IMR-90 (cell line): ENCODE data around the gene SLC9A5. TPM values are rescaled to one million over a fixed set of nuclear protein-coding genes. Genes with fewer than 3 reads are reported as not detected.

Source experiments
- ATAC-seq: fragments of 200-7000 bp; cut with Tn5 transposase; 2 replicates; pipeline ENCODE4 v1.9.1; 2020; ENCODE audit warnings: low read depth, mild to moderate bottlenecking, moderate library complexity
- Bru-seq: library from RNA; stranded (reverse); fragments of 400-500 nt; gene quantifications from one replicate; lab custom pipeline; 2021; lab: Mats Ljungman, UMichigan
- BruChase-seq, 2 experiments: library from RNA; stranded (reverse); fragments of 400-500 nt; gene quantifications; one replicate each; lab custom pipeline; 2021; lab: Mats Ljungman, UMichigan
- BruUV-seq: library from RNA; stranded (reverse); fragments of 400-500 nt; replicated peaks from 2 replicates; lab custom pipeline; 2021; lab: Mats Ljungman, UMichigan
- CTCF ChIA-PET: fragments of 300-600 bp; formaldehyde crosslinking; extraction: SDS; loops from one replicate; lab custom pipeline; 2021; ENCODE audit warnings: antibody characterized with exemption; lab: Yijun Ruan, JAX
- POLR2A ChIA-PET: fragments of 300-600 bp; sonication (Branson Sonifier 250); formaldehyde crosslinking; loops from one replicate; lab custom pipeline; 2022; ENCODE audit warnings: antibody characterized with exemption; ENCODE audit not compliant: unreplicated experiment; lab: Charles Lee
- DNase-seq: peaks from one replicate; pipeline ENCODE4 v3.0.0; 2013
- H2AFZ ChIP-seq: replicated peaks from 2 replicates; pipeline ENCODE3; 2013; ENCODE audit warnings: low read length, mild to moderate bottlenecking; ENCODE audit not compliant: poor library complexity
- H2AK5ac ChIP-seq: 2 replicates; pipeline ENCODE4 v1.6.1; 2013; ENCODE audit warnings: low read depth, low read length, inconsistent platforms
- H2AK9ac ChIP-seq: replicated peaks from 2 replicates; pipeline ENCODE3; 2013; ENCODE audit warnings: mild to moderate bottlenecking, low read depth, low read length, moderate library complexity; ENCODE audit not compliant: poor library complexity
- H2BK120ac ChIP-seq: 2 replicates; pipeline ENCODE4 v1.6.1; 2013; ENCODE audit warnings: low read depth, low read length, inconsistent platforms
- H2BK15ac ChIP-seq: 3 replicates; pipeline ENCODE4 v1.6.1; 2013; ENCODE audit warnings: low read depth, low read length, inconsistent platforms
- H2BK20ac ChIP-seq: 2 replicates; pipeline ENCODE4 v1.6.1; 2013; ENCODE audit warnings: low read depth, mild to moderate bottlenecking, inconsistent platforms, low read length, moderate library complexity
- H2BK5ac ChIP-seq: 2 replicates; pipeline ENCODE4 v1.6.1; 2013; ENCODE audit warnings: mild to moderate bottlenecking, low read depth, low read length, inconsistent platforms; ENCODE audit not compliant: poor library complexity, severe bottlenecking
- H3K14ac ChIP-seq: replicated peaks from 2 replicates; pipeline ENCODE4 v1.6.1; 2013; ENCODE audit warnings: low read depth, low read length, inconsistent platforms
- H3K18ac ChIP-seq: 2 replicates; pipeline ENCODE4 v1.6.1; 2013; ENCODE audit warnings: low read depth, low read length, control low read depth
- H3K23ac ChIP-seq: 2 replicates; pipeline ENCODE4 v1.6.1; 2013; ENCODE audit warnings: low read depth, low read length, inconsistent platforms
- H3K27ac ChIP-seq: 2 replicates; pipeline ENCODE4 v1.5.1; 2013; ENCODE audit warnings: mild to moderate bottlenecking, control low read depth, low read length; ENCODE audit not compliant: insufficient read depth
- H3K27me3 ChIP-seq: 2 replicates; pipeline ENCODE4 v1.6.1; 2013; ENCODE audit warnings: low read length; ENCODE audit not compliant: control insufficient read depth, insufficient read depth
- H3K36me3 ChIP-seq: 2 replicates; pipeline ENCODE4 v1.6.1; 2013; ENCODE audit warnings: low read length, mixed read lengths; ENCODE audit not compliant: control insufficient read depth, insufficient read depth
- H3K4ac ChIP-seq: 2 replicates; pipeline ENCODE4 v1.6.1; 2013; ENCODE audit warnings: low read depth, low read length, inconsistent platforms
- H3K4me1 ChIP-seq: 2 replicates; pipeline ENCODE4 v1.6.1; 2013; ENCODE audit warnings: low read length, mixed read lengths; ENCODE audit not compliant: control insufficient read depth, insufficient read depth
- H3K4me2 ChIP-seq: 2 replicates; pipeline ENCODE4 v1.6.1; 2013; ENCODE audit warnings: low read depth, mild to moderate bottlenecking, control low read depth, low read length, moderate library complexity
- H3K4me3 ChIP-seq: 2 replicates; pipeline ENCODE4 v1.5.1; 2013; ENCODE audit warnings: low read depth, mild to moderate bottlenecking, control low read depth, low read length, moderate library complexity; ENCODE audit not compliant: insufficient read depth
- H3K56ac ChIP-seq: 2 replicates; pipeline ENCODE4 v1.6.1; 2013; ENCODE audit warnings: low read length, inconsistent platforms; ENCODE audit not compliant: insufficient read depth; ENCODE audit errors: extremely low read depth
- H3K79me1 ChIP-seq, 2 experiments: 2 replicates each; pipeline ENCODE4 v1.6.1; 2013; ENCODE audit warnings: low read length in 2 of 2, inconsistent platforms in 1 of 2, low read depth in 1 of 2
- H3K9ac ChIP-seq: 2 replicates; pipeline ENCODE4 v1.6.1; 2013; ENCODE audit warnings: low read depth, low read length, control low read depth
- H3K9me1 ChIP-seq: 2 replicates; pipeline ENCODE4 v1.6.1; 2013; ENCODE audit warnings: low read length, inconsistent platforms; ENCODE audit not compliant: insufficient read depth
- H3K9me3 ChIP-seq: 2 replicates; pipeline ENCODE4 v1.6.1; 2013; ENCODE audit warnings: low read length; ENCODE audit not compliant: control insufficient read depth, insufficient read depth
- H4K20me1 ChIP-seq: 2 replicates; pipeline ENCODE4 v1.6.1; 2013; ENCODE audit warnings: low read length, inconsistent platforms; ENCODE audit not compliant: insufficient read depth
- H4K5ac ChIP-seq: 2 replicates; pipeline ENCODE4 v1.6.1; 2013; ENCODE audit warnings: mild to moderate bottlenecking, low read depth, low read length, control low read depth
- H4K8ac ChIP-seq, 2 experiments: 2 replicates each; pipeline ENCODE4 v1.6.1; 2013; ENCODE audit warnings: low read depth in 2 of 2, low read length in 2 of 2, control low read depth in 1 of 2, inconsistent platforms in 1 of 2
- H4K91ac ChIP-seq: 2 replicates; pipeline ENCODE4 v1.6.1; 2013; ENCODE audit warnings: low read depth, low read length, inconsistent platforms; ENCODE audit not compliant: insufficient read depth
- CHD1 ChIP-seq: IDR thresholded peaks from 2 replicates; pipeline ENCODE4 v1.6.1; 2012; ENCODE audit warnings: low read depth, low read length, improper control_type of control experiment
- FOS ChIP-seq: fragments of 150-350 bp; IDR thresholded peaks from 2 replicates; pipeline ENCODE4 v1.6.1; 2016; ENCODE audit warnings: low read depth, low read length
- MAZ ChIP-seq: IDR thresholded peaks from 2 replicates; pipeline ENCODE4 v1.6.1; 2012; ENCODE audit warnings: low read depth, mild to moderate bottlenecking, low read length, improper control_type of control experiment, moderate library complexity, borderline replicate concordance
- RAD21 ChIP-seq: IDR thresholded peaks from 2 replicates; pipeline ENCODE4 v1.6.1; 2012; ENCODE audit warnings: low read length, improper control_type of control experiment
- SMC3 ChIP-seq: fragments of 150-350 bp; IDR thresholded peaks from 2 replicates; pipeline ENCODE4 v1.6.1; 2016; ENCODE audit warnings: low read depth, mild to moderate bottlenecking, antibody characterized with exemption, low read length, moderate library complexity
- WGBS, 2 experiments: methylation state at CpG; one replicate each; pipeline versions ENCODE4 v1.1.5 to v1.1.7; 2013; ENCODE audit warnings: missing lambda C conversion rate in 2 of 2; ENCODE audit not compliant: insufficient read length in 1 of 2; ENCODE audit errors: extremely low coverage in 2 of 2; 5-methylcytosine and 5-hydroxymethylcytosine counted together
- dilution Hi-C: fragments of 300-500 bp; cut with HindIII; formaldehyde crosslinking; loops from one replicate; pipeline ENCODE4 v1.14.3; 2018; ENCODE audit warnings: low sequenced_read_pairs; ENCODE audit not compliant: unreplicated experiment
- in situ Hi-C: fragments of 300-500 bp; cut with MboI; formaldehyde crosslinking; loops from 3 replicates; pipeline ENCODE4 v1.14.3; 2019; ENCODE audit warnings: low sequenced_read_pairs, inconsistent platforms, mixed read lengths
- intact Hi-C: fragments of 100-400 bp; cut with micrococcal nuclease; formaldehyde crosslinking; loops from 2 replicates; pipeline ENCODE4 v1.10.0; 2022
- long read RNA-seq: library from polyadenylated mRNA; unstranded; transcript quantifications from one replicate; pipeline ENCODE4 v2.0.0, GENCODE V29; 2021; ENCODE audit not compliant: unreplicated experiment
- polyA plus RNA-seq, 3 experiments: library from polyadenylated mRNA; depleted of rRNA; stranded (reverse); fragments of >200 nt; gene quantifications; 2 replicates each; pipeline ENCODE4 v1.2.3, GENCODE V29; 2012; ENCODE audit warnings: low replicate concordance in 1 of 3
- total RNA-seq: library from RNA; depleted of rRNA; stranded (reverse); fragments of >200 nt; gene quantifications from 2 replicates; pipeline ENCODE4 v1.2.3, GENCODE V29; 2012; rRNA removed
- TF ChIP-seq, protein P1 (sequence below): fragments of 150-350 bp; IDR thresholded peaks from 2 replicates; pipeline ENCODE4 v1.6.1; 2017; ENCODE audit warnings: mild to moderate bottlenecking, antibody characterized with exemption, low read length, low read depth
- TF ChIP-seq, protein P2 (sequence below): conservative IDR thresholded peaks from 2 replicates; pipeline ENCODE4 v1.5.1; 2012; ENCODE audit warnings: mild to moderate bottlenecking, low read depth, low read length, improper control_type of control experiment

Gene SLC9A5, protein sequence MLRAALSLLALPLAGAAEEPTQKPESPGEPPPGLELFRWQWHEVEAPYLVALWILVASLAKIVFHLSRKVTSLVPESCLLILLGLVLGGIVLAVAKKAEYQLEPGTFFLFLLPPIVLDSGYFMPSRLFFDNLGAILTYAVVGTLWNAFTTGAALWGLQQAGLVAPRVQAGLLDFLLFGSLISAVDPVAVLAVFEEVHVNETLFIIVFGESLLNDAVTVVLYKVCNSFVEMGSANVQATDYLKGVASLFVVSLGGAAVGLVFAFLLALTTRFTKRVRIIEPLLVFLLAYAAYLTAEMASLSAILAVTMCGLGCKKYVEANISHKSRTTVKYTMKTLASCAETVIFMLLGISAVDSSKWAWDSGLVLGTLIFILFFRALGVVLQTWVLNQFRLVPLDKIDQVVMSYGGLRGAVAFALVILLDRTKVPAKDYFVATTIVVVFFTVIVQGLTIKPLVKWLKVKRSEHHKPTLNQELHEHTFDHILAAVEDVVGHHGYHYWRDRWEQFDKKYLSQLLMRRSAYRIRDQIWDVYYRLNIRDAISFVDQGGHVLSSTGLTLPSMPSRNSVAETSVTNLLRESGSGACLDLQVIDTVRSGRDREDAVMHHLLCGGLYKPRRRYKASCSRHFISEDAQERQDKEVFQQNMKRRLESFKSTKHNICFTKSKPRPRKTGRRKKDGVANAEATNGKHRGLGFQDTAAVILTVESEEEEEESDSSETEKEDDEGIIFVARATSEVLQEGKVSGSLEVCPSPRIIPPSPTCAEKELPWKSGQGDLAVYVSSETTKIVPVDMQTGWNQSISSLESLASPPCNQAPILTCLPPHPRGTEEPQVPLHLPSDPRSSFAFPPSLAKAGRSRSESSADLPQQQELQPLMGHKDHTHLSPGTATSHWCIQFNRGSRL
- total RNA-seq, result 1.8 and 2.5 TPM in 2 replicates
- 5.4 and 5.7 TPM in 2 replicates for polyA plus RNA-seq (2012; rRNA removed)
- 2.5 and 4.1 TPM in 2 replicates for polyA plus RNA-seq (2012; cell fraction: cytosol; rRNA removed)
- 56.1 and 64.8 TPM in 2 replicates for polyA plus RNA-seq (2012; cell fraction: nucleus; rRNA removed; ENCODE audit: low replicate concordance)
- Bru-seq, nascent RNA, result percentile 61 among the genes with signal in this experiment
- BruChase-seq, experiment 1, labeled RNA remaining after a 6-hour chase, result percentile 74 among the genes with signal in this experiment
- percentile 76 among the genes with signal in this experiment for BruChase-seq, experiment 2, labeled RNA remaining after a 2-hour chase
- long read RNA-seq, partial matches to known transcripts, result 5 of 19 reads
- long read RNA-seq, other reads (novel, unspliced or antisense), result 14 of 19 reads

DNA sequence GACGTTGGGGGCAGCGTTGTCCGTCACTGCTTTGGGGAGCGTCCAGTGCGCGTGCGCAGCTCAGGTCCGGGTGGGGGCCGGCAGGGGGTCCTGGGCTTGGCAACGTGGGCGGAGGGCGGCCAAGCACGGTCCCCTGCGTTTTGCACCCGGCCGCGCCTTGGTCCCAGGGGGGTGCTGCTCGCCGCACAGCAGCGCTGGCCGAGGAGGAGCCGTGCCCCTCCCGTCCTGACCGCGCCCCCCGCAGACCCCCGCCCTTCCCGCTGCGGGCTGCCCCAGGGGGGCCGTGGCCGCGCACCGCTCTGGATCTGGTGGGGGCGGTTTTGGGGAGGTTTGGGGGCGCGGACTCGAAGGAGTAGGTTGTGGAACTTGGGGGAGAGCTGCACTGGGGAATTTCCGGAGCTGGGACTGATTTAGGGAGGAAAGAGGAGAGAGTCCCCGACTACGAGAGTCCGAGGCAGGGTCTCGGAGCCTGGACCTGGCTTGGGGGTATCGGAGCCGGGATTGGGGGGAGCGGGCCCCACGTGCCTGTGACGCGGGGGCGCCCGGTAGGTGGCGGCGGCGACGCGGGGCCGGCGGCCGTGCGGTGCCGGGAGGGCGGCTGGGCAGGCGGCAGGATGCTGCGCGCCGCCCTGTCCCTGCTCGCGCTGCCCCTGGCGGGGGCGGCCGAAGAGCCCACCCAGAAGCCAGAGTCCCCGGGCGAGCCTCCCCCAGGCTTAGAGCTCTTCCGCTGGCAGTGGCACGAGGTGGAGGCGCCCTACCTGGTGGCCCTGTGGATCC is at the start of gene SLC9A5:
TSS of gene SLC9A5 (plus strand) at position 579 of the 777 bp plus-strand sequence. CDS start at position 615, 36 bp downstream.
- Histone ChIP-seq H3K27ac (peak within 1 kb of the TSS; percentile 57), H3K23ac (peak within 1 kb of the TSS; percentile 88), H4K91ac (peak within 1 kb of the TSS; percentile 73), H3K4ac (peak within 1 kb of the TSS; percentile 79), H3K14ac (peak within 1 kb of the TSS; percentile 67), H4K20me1 (no peaks in the 10 kb centered on the region; the same call in 1 of the 2 replicates), H3K9ac (peak within 1 kb of the TSS; percentile 81), H3K56ac (peak within 1 kb of the TSS; percentile 49), H3K4me3 (peak within 1 kb of the TSS; percentile 59), H3K27me3 (no peaks in the 10 kb centered on the region), H2BK20ac (peak within 1 kb of the TSS; percentile 24; the same call in 1 of the 2 replicates), H3K9me3 (no peaks in the 10 kb centered on the region), H2BK15ac (peak within 1 kb of the TSS; percentile 34; the same call in 1 of the 3 replicates), H3K79me1 (peaks cover 10 to 51% of the 10 kb centered on the region in 2 experiments; a peak in 3 of 4 replicates), H4K8ac (peak within 1 kb of the TSS; percentile 35 to 83), H3K4me2 (peak within 1 kb of the TSS; percentile 88), H3K36me3 (no peaks in the 10 kb centered on the region), H2AK9ac (peak within 1 kb of the TSS; percentile 87), H2BK5ac (peak within 1 kb of the TSS; percentile 41), H3K18ac (no peak within 1 kb of the TSS; the same call in 1 of the 2 replicates), H4K5ac (peak within 1 kb of the TSS; percentile 66), H2AK5ac (peak within 1 kb of the TSS; percentile 93), H2BK120ac (peak within 1 kb of the TSS; percentile 24), H2AFZ (peak within 1 kb of the TSS; percentile 90), H3K4me1 (peaks cover 36% of the 10 kb centered on the region), H3K9me1 (peaks cover 22% of the 10 kb centered on the region)
- ATAC-seq, result peak; percentile 7; the same call in 1 of the 2 replicates
- dilution Hi-C loops, result no loop called here
- CTCF ChIA-PET, result interaction anchor here (1.5 kb wide), 1 partner anchor 12 kb away, joined by 4 read pairs; no protein-coding TSS in a partner anchor
- 1% methylated on average over 33 of the region's 75 CpGs; no CpG with 5 or more reads in 1 of the 2 experiments for WGBS, 2 experiments
- no TSS peak for BruUV-seq
- intact Hi-C loops, result loop anchor here (5.0 kb wide), 1 partner anchor 144 kb away; the partner anchor contains the start of gene TPPP3
- POLR2A ChIA-PET, result interaction anchor here (0.6 kb wide), 1 partner anchor 205 kb away, joined by 3 read pairs; no protein-coding TSS in a partner anchor
- in situ Hi-C loops, result no loop called here
- no peak for DNase-seq
- TF ChIP-seq, protein P1, sequence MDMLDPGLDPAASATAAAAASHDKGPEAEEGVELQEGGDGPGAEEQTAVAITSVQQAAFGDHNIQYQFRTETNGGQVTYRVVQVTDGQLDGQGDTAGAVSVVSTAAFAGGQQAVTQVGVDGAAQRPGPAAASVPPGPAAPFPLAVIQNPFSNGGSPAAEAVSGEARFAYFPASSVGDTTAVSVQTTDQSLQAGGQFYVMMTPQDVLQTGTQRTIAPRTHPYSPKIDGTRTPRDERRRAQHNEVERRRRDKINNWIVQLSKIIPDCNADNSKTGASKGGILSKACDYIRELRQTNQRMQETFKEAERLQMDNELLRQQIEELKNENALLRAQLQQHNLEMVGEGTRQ, result peak; percentile 89
- TF ChIP-seq RAD21 (no peak), CHD1 (no peak), FOS (no peak), SMC3 (no peak), MAZ (no peak)
- TF ChIP-seq, protein P2, sequence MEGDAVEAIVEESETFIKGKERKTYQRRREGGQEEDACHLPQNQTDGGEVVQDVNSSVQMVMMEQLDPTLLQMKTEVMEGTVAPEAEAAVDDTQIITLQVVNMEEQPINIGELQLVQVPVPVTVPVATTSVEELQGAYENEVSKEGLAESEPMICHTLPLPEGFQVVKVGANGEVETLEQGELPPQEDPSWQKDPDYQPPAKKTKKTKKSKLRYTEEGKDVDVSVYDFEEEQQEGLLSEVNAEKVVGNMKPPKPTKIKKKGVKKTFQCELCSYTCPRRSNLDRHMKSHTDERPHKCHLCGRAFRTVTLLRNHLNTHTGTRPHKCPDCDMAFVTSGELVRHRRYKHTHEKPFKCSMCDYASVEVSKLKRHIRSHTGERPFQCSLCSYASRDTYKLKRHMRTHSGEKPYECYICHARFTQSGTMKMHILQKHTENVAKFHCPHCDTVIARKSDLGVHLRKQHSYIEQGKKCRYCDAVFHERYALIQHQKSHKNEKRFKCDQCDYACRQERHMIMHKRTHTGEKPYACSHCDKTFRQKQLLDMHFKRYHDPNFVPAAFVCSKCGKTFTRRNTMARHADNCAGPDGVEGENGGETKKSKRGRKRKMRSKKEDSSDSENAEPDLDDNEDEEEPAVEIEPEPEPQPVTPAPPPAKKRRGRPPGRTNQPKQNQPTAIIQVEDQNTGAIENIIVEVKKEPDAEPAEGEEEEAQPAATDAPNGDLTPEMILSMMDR, result peak; percentile 20; the same call in 1 of the 2 replicates
